Stimulated activated CD8-positive, alpha-beta memory T cell treated with anti-CD3 and anti-CD28 coated beads, Interleukin-12 subunit alpha, Interleukin-12 subunit beta, amount 100 ng/mL, for 1 hour (primary cell): ENCODE data around the gene GDA.

Source experiments
- DNase-seq: peaks from one replicate; pipeline ENCODE4 v3.0.0-alpha.2; 2020; ENCODE audit warnings: low read depth

The GDA gene

GRCh38 chr9:72149231-72149975 is at the start of gene GDA:
Gene GDA (plus strand): TSS chr9:72149440. CDS start chr9:72149560, 120 bp downstream.
- no peak for DNase-seq

- DNase-seq, result no peak
Observed at GRCh38 chr9:72102520-72102919, 46.7 kb upstream of the GDA start.

GRCh38 chr9:72113056-72113455 is 36.2 kb upstream of the GDA start:
- DNase-seq, result no peak

GRCh38 chr9:72119853-72120252 is 29.4 kb upstream of the GDA start:
- DNase-seq, result no peak

GRCh38 chr9:72124947-72125346 is 24.3 kb upstream of the GDA start:
- no peak for DNase-seq

- DNase-seq, result no peak
Observed at GRCh38 chr9:72127753-72128152, 21.5 kb upstream of the GDA start.

GRCh38 chr9:72128526-72128925 is 20.7 kb upstream of the GDA start:
- DNase-seq, result no peak

GRCh38 chr9:72129271-72130156 is 19.7 kb upstream of the GDA start:
- no peak for DNase-seq

GRCh38 chr9:72130321-72130720 is 18.9 kb upstream of the GDA start:
- DNase-seq, result no peak

- no peak for DNase-seq
Observed at GRCh38 chr9:72131206-72131605, 18.0 kb upstream of the GDA start.

GRCh38 chr9:72132052-72132451 is 17.2 kb upstream of the GDA start:
- no peak for DNase-seq

GRCh38 chr9:72133365-72134035 is 15.7 kb upstream of the GDA start:
- DNase-seq, result no peak

GRCh38 chr9:72134801-72135200 is 14.4 kb upstream of the GDA start:
- DNase-seq, result no peak

GRCh38 chr9:72137697-72138365 is 11.4 kb upstream of the GDA start:
- no peak for DNase-seq

GRCh38 chr9:72139226-72139625 is 10.0 kb upstream of the GDA start:
- DNase-seq, result no peak

GRCh38 chr9:72140586-72140985 is 8.7 kb upstream of the GDA start:
- DNase-seq, result no peak

- DNase-seq, result no peak
Observed at GRCh38 chr9:72141484-72141883, 7.8 kb upstream of the GDA start.

- DNase-seq, result no peak
Observed at GRCh38 chr9:72144756-72145492, 4.3 kb upstream of the GDA start.

- DNase-seq, result no peak
Observed at GRCh38 chr9:72145733-72146505, 3.3 kb upstream of the GDA start.

GRCh38 chr9:72147676-72148075 is 1.6 kb upstream of the GDA start:
- DNase-seq, result no peak

- no peak for DNase-seq
Observed at GRCh38 chr9:72150127-72150526, 887 bp downstream of the GDA start.
